ENCODE results near the gene JAK3. TPM values are rescaled to one million over a fixed set of nuclear protein-coding genes. Genes with fewer than 3 reads are reported as not detected.
"Not testable (repeated sequence)": the region's sequence is repeated elsewhere in the genome, so short reads cannot be mapped to it uniquely, and the experiment has no call there.

Gene JAK3
- total RNA-seq, 1 experiment from 2014 or later, result 2.5 TPM

- Histone ChIP-seq H3K27me3 (ENCODE audit: control insufficient read depth, insufficient read depth, low read length) (no peaks in the 10 kb centered on the region), H3K36me3 (replicated peaks; ENCODE audit: control insufficient read depth, insufficient read depth, low read length) (no peaks in the 10 kb centered on the region), H3K4me3 (ENCODE audit: insufficient read depth, low read depth, low read length) (no peak overlapping the region)
- no peak for DNase-seq
These were observed 36.7 kb downstream of the JAK3 start for GRCh38 chr19:17811103-17811502.

- DNase-seq, result peak; percentile 63
- H3K4me3 ChIP-seq (ENCODE audit: insufficient read depth, low read depth, low read length), result no peak overlapping the region
- no peaks in the 10 kb centered on the region for H3K27me3 ChIP-seq (ENCODE audit: control insufficient read depth, insufficient read depth, low read length)
- no peaks in the 10 kb centered on the region for H3K36me3 ChIP-seq (replicated peaks; ENCODE audit: control insufficient read depth, insufficient read depth, low read length)
These were observed 40.0 kb downstream of the JAK3 start for GRCh38 chr19:17807731-17808316.

DNA sequence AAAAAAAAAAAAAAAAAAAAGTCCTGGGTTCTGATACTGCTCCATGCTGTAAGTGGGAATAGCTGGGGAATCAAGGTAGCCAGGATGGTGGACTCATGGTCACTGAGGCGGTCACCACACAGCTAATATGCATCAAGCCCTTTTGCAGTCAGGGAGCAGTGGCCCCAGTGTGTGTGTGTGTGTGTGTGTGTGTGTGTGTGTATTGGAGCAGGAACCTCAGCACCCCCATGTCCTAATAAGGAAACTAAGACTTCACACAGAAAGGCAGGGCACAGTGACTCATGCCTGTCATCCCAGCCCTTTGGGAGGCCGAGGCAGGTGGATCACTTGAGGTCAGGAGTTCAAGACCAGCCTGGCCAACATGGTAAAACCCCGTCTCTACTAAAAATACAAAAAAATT is 40.8 kb downstream of the JAK3 start:
- DNase-seq, result no peak
- H3K4me3 ChIP-seq (ENCODE audit: insufficient read depth, low read depth, low read length), result no peak overlapping the region
- no peaks in the 10 kb centered on the region for H3K27me3 ChIP-seq (ENCODE audit: control insufficient read depth, insufficient read depth, low read length)
- no peaks in the 10 kb centered on the region for H3K36me3 ChIP-seq (replicated peaks; ENCODE audit: control insufficient read depth, insufficient read depth, low read length)

- H3K36me3 ChIP-seq (replicated peaks; ENCODE audit: control insufficient read depth, insufficient read depth, low read length), result no peaks in the 10 kb centered on the region
- H3K4me3 ChIP-seq (ENCODE audit: insufficient read depth, low read depth, low read length), result no peak overlapping the region
- no peak for DNase-seq
- no peaks in the 10 kb centered on the region for H3K27me3 ChIP-seq (ENCODE audit: control insufficient read depth, insufficient read depth, low read length)
These were observed 42.4 kb downstream of the JAK3 start for GRCh38 chr19:17805427-17805826.

GRCh38 chr19:17803264-17803896 is 44.4 kb downstream of the JAK3 start:
- Histone ChIP-seq H3K27me3 (ENCODE audit: control insufficient read depth, insufficient read depth, low read length) (no peaks in the 10 kb centered on the region), H3K4me3 (ENCODE audit: insufficient read depth, low read depth, low read length) (no peak overlapping the region), H3K36me3 (replicated peaks; ENCODE audit: control insufficient read depth, insufficient read depth, low read length) (no peaks in the 10 kb centered on the region)
- no peak for DNase-seq

DNA sequence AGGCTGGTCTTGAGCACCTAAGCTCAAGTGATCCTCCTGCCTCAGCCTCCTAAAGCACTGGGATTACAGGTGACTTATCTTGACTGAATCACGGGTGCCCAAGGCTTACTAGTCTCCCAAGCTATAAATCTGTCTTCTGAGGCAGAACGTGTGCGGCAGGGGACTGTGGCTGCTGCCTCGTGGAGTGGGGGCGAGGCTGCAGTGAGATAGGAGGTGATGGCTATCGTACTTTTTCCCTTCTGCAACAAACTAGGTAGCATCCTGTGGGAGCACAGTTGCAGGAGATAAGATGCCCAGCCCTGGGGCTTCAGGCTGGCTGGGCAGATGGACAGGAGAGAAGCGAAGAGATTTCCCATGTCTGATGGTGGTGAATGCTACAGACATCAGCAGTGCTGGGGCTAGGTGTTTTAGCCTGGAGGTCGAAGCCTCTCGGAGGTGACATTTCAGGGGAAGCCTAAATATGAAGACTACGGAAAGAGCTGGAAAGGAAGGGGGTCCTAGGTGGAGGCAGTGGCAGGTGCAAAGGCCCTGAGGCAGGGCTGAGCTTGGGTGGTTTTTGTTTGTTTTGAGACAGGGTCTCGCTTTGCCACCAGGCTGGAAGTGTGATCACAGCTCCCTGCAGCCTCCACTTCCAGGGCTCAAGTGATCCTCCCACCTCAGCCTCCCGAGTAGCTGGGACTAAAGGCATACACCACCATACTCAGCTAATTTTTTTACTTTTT is 45.5 kb downstream of the JAK3 start:
- DNase-seq, result no peak
- H3K27me3 ChIP-seq (ENCODE audit: control insufficient read depth, insufficient read depth, low read length), result no peaks in the 10 kb centered on the region
- H3K36me3 ChIP-seq (replicated peaks; ENCODE audit: control insufficient read depth, insufficient read depth, low read length), result no peaks in the 10 kb centered on the region
- H3K4me3 ChIP-seq (ENCODE audit: insufficient read depth, low read depth, low read length), result no peak overlapping the region

DNA sequence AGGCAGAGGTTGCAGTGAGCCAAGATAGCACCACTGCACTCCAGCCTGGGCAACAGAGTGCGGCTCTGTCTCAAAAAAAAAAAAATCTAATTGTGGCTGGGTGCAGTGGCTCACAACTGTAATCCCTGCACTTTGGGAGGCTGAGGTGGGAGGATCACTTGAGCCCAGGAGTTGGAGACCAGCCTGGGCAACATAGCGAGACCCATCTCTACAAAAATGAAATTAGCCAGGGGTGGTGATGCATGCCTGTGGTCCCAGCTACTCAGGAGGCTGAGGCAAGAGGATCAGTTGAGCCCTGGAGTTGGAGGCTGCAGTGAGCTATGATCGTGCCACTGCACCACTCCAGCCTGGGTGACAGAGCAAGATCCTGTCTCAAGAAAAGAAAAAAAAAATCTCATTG is 49.2 kb downstream of the JAK3 start:
- DNase-seq; H3K36me3 ChIP-seq (replicated peaks; ENCODE audit: control insufficient read depth, insufficient read depth, low read length); H3K4me3 ChIP-seq (ENCODE audit: insufficient read depth, low read depth, low read length): not testable (repeated sequence)
- peaks cover 15% of the 10 kb centered on the region for H3K27me3 ChIP-seq (ENCODE audit: control insufficient read depth, insufficient read depth, low read length)

- Histone ChIP-seq H3K4me3 (ENCODE audit: insufficient read depth, low read depth, low read length) (no peak overlapping the region), H3K36me3 (replicated peaks; ENCODE audit: control insufficient read depth, insufficient read depth, low read length) (no peaks in the 10 kb centered on the region), H3K27me3 (ENCODE audit: control insufficient read depth, insufficient read depth, low read length) (peaks cover 15% of the 10 kb centered on the region)
- no peak for DNase-seq
These were observed 50.2 kb downstream of the JAK3 start for GRCh38 chr19:17797424-17798201.

- no peak for DNase-seq
- Histone ChIP-seq H3K4me3 (ENCODE audit: insufficient read depth, low read depth, low read length) (no peak overlapping the region), H3K27me3 (ENCODE audit: control insufficient read depth, insufficient read depth, low read length) (peaks cover 15% of the 10 kb centered on the region), H3K36me3 (replicated peaks; ENCODE audit: control insufficient read depth, insufficient read depth, low read length) (no peaks in the 10 kb centered on the region)
These were observed 50.9 kb downstream of the JAK3 start for GRCh38 chr19:17796838-17797423.

DNA sequence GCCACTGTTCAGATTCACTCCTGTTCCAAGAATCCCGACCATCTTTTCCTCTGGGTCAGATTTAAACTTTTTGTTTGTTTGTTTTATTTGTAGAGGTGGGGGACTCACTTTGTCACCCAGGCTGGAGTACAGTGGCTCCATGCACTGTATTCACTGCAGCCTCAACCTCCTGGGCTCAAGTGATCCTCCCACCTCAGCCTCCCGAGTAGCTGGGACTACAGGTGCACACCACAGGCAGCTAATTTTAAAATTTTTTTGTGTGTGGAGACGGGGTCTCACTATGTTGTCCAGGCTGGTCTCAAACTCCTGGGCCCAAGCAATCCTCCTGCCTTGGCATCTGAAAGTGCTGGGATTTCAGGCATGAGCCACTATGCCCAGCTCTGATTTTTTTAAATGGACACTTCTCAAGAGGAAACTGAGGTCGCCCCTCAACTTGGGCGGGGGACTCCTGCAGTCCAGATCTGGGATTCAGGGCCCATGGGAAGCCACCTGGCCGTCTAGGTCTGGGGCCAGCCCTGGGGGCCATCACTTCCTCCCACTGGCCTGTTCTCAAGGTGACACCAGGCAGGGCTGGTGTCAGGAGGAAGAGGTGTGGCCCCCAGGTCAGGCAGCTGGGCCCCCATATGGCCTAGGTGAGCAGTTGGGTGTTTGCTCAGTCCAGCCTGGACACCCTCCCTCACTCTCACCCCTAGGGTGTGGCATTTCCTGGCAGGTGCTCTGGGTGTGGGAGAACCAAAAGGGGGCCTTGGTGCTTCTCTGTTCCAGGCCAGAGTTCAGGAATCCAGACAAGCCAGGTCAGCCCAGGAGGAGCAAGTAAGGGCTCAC is 51.6 kb downstream of the JAK3 start:
- peaks cover 15% of the 10 kb centered on the region for H3K27me3 ChIP-seq (ENCODE audit: control insufficient read depth, insufficient read depth, low read length)
- no peak overlapping the region for H3K4me3 ChIP-seq (ENCODE audit: insufficient read depth, low read depth, low read length)
- no peak for DNase-seq
- no peaks in the 10 kb centered on the region for H3K36me3 ChIP-seq (replicated peaks; ENCODE audit: control insufficient read depth, insufficient read depth, low read length)

DNA sequence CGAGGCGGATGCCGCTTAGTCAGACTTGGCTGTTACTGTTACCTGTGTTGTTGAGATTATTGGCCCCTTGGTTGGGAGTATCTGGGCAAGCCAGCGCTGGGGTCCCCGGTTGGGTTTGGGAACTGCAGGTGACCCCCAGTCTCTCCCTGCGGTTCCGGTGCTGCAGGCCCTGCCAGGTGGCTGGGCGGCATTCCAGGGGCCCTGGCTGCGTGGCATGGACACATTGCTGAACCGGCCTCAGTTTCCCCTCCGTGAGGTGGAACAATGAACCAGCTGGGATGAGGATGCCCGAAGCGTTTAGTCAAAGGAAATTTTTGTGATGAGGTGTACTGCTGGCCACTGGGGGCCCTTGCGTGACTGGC is 52.3 kb downstream of the JAK3 start:
- no peaks in the 10 kb centered on the region for H3K36me3 ChIP-seq (replicated peaks; ENCODE audit: control insufficient read depth, insufficient read depth, low read length)
- peaks cover 15% of the 10 kb centered on the region for H3K27me3 ChIP-seq (ENCODE audit: control insufficient read depth, insufficient read depth, low read length)
- no peak for DNase-seq
- H3K4me3 ChIP-seq (ENCODE audit: insufficient read depth, low read depth, low read length), result peak overlapping the region; percentile 62

DNA sequence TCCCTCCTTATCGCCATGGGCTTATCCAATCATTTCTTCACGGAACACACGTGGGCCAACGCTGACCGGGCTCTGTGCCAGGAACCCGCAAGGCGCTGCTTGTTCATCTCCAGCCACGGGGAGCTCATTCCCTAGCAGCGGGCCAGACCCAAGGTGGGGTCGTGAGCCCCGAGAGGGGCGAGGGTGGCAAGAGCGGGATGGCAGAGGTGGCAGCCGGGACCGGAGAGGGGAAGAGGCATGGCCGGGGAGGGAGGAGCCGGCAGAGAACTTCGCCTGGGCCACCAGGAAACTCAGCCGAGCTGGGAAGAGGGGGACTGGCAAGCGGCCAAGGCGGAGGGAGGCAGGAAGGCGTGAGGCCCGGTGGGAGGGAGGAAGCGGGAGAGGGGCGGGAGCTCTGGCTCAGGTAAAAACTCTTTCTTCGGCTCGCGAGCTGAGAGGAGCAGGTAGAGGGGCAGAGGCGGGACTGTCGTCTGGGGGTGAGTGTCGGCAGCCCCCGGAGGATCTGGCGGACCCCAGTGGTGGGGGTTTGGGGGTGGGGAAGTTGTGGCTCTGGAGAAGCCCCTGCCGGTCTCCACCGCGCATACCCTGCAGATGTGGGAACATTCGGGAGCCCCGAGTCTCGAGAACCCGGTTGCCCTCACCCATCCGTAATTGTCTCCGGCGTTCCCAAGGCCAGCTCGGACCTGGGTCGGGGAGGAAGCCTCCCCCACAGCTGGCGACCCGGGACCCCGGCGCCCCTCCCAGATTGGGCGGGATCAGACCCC is 52.9 kb downstream of the JAK3 start, which contains the start of gene B3GNT3:
TSS of gene B3GNT3 (plus strand) at position 408 of the 764 bp plus-strand sequence. CDS start 12,670 bp downstream, outside the sequence.
- DNase-seq, result peak; percentile 86
- no peaks in the 10 kb centered on the region for H3K36me3 ChIP-seq (replicated peaks; ENCODE audit: control insufficient read depth, insufficient read depth, low read length)
- H3K4me3 ChIP-seq (ENCODE audit: insufficient read depth, low read depth, low read length), result peak within 1 kb of the TSS; percentile 62
- peaks cover 15% of the 10 kb centered on the region for H3K27me3 ChIP-seq (ENCODE audit: control insufficient read depth, insufficient read depth, low read length)

DNA sequence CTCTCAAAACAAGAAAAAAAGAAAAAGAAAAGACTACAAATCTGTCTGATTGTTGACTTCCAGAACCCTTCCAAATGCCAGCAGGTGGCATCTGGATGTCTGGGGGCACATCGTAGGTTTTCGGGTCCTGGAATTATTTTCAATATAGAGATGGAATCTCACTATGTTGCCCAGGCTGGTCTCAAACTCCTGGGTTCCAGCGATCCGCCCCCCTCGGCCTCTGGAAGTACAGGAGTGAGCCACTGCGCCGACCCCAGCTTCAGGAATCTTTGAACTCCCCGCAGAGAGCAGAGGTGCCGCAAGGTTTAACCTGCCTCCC is 53.4 kb downstream of the JAK3 start:
- Histone ChIP-seq H3K36me3 (replicated peaks; ENCODE audit: control insufficient read depth, insufficient read depth, low read length) (no peaks in the 10 kb centered on the region), H3K4me3 (ENCODE audit: insufficient read depth, low read depth, low read length) (peak overlapping the region; percentile 62), H3K27me3 (ENCODE audit: control insufficient read depth, insufficient read depth, low read length) (peaks cover 15% of the 10 kb centered on the region)
- no peak for DNase-seq
